ENCODE data around the gene DHDH.

- TF ChIP-seq POLR2A (IDR thresholded peaks at IDR 0.05) (no peak), POLR2AphosphoS5 (IDR thresholded peaks at IDR 0.05) (no peak)
- TF ChIP-seq, protein P1, sequence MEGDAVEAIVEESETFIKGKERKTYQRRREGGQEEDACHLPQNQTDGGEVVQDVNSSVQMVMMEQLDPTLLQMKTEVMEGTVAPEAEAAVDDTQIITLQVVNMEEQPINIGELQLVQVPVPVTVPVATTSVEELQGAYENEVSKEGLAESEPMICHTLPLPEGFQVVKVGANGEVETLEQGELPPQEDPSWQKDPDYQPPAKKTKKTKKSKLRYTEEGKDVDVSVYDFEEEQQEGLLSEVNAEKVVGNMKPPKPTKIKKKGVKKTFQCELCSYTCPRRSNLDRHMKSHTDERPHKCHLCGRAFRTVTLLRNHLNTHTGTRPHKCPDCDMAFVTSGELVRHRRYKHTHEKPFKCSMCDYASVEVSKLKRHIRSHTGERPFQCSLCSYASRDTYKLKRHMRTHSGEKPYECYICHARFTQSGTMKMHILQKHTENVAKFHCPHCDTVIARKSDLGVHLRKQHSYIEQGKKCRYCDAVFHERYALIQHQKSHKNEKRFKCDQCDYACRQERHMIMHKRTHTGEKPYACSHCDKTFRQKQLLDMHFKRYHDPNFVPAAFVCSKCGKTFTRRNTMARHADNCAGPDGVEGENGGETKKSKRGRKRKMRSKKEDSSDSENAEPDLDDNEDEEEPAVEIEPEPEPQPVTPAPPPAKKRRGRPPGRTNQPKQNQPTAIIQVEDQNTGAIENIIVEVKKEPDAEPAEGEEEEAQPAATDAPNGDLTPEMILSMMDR (IDR thresholded peaks at IDR 0.05): no peak
These were observed 60.5 kb downstream of the DHDH start for GRCh38 chr19:48994035-48994386.

Data from upper lobe of left lung (tissue), 4 donors.